ENCODE results near the gene SMTN.
"Not testable (repeated sequence)": the region's sequence is repeated elsewhere in the genome, so short reads cannot be mapped to it uniquely, and the experiment has no call there.

The SMTN gene

DNA sequence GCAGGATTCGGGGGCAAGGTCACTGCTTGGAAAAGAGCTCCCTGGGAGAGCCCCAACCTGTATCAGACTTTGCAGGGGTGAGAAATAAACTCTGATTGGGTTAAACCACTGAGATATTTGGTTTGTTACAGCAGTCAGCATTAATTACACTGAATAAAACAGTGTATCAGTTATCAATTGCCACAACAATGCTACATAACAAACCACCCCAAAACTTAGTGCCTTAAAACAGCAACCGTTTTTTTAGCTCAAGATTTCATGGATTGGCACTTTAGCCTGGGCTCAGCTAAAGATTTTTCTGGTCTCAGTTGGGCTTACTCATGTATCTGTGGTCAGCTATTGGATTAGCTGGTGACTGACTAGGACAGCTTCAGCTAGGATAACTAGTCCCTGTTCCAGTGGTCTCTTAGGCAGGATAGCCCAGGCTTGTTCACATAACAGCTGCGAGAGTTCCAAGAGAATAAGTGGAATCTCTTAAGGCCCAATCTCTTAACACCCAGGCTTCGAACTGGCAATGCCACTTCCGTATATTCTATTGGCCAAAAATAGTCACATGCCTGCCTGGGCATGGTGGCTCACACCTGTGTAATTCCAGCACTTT lies 7.5 kb upstream of the SMTN start:
- DNase-seq, result not testable (repeated sequence)

DNA sequence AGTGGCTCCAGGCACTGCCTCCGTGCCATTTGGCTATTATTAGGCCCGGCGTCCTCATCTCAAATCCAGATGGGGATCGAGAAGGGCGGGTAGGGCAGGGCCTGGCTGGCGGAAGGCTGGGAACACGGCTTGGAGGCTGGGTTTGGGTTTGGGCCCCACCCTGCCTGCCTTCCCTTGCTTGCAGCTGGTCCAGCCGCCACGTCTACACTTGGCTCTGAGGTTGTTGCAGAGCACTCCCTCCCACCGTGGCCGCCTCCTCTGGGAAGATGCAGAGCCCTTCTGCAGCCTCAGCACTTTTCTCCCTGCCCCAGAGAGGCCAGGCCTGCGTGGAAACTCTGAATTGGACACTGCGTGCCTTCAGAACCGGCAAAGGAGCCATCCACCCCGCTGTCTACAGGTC lies 5.2 kb upstream of the SMTN start:
- DNase-seq, result no peak

DNA sequence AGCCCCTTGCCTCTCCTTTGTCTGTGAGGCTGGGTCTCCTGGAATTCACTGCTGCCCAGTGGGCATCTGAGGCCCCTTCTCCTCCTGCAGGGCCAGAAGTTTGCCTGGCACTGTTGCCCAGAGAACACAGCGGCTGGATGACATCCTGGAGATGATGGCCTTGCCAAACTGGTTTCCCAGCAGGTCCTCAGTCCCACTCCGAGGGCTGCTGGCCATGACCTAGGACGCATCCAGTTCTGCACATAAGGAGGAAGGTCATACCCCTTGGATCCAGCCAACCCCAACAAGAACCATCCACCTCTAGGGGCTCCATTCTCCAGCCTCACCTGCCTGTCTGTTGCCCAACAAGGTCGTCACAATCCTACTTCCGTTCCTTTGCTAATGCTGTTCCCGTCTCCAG lies 3.4 kb upstream of the SMTN start:
- no peak for DNase-seq

DNA sequence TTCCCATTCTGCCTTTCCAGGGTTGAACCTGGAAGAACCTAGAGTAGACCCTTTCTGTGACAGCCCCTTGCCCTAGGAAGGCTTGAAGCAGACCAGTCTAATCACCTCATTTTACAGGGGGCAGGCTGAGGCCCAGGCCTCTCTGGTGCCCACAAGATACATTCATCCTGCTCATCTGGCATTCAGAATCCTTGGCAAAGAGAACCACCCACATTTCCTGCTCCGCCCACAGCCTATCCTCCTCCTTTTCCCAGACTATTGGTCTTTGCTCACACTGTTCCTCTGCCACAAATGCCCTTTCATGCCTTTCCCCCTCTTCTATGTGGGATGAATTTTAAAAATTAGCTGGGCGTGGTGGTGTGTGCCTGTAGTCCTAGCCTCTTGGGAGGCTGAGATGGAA lies 2.7 kb upstream of the SMTN start:
- not testable (repeated sequence) for DNase-seq

DNA sequence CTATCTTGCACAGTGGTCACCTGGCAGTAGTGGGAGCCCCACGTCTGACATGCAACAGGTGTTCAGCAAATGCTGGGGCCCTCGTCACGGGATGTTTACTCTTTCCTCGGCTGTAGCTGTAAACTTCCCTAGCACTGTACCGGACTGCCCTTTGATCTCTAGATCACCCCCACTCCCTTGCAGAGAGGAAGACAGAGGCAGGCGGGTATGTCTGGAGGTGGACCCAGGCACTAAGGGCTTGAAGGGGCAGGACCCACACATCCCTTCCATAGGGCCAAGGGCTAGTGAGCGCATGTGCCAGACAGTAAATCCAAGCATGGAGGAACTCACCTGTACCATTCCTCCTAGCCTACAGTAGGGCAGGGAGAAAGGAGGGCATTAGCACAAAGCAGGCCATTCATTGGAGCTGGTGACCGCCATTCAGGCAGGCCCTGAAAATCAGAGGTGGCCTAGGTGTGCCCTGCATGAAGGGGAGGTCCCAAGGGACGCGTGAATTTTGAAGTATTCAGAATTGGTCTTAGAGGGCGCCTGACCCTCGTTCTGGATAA lies 1.9 kb upstream of the SMTN start:
- no peak for DNase-seq

DNA sequence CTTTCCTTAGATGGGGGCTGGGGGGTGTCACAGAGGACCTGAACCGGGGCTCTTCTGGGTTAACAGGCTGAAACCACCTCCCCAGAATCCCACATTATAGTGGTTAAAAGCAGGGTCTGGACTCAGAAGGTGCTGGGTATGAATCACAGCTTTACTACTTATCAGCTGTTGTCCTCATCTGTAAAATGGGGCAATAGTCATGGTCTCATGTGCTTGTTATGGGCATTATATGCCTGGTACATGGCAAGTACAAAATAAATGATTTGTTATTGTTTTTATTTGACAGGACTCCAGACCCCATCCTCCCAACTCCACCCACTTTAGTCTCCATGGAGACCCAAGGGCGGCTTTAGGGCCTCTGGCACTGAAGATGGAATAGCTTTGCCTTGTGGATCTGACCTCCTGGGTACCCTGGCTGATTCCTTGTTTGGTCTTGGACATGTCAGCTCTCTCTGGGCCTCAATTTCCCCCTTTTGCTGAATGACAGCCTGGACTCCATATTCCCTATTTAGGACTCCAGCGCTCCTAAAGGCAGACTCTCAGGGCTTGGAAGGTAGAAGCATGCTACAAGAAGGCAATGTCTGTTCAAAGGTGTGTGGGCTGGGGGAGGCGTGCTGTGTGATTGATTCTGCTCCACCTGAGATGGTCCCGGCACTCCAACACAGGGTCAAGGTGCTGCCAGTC lies 812 bp upstream of the SMTN start:
- no peak for DNase-seq

DNA sequence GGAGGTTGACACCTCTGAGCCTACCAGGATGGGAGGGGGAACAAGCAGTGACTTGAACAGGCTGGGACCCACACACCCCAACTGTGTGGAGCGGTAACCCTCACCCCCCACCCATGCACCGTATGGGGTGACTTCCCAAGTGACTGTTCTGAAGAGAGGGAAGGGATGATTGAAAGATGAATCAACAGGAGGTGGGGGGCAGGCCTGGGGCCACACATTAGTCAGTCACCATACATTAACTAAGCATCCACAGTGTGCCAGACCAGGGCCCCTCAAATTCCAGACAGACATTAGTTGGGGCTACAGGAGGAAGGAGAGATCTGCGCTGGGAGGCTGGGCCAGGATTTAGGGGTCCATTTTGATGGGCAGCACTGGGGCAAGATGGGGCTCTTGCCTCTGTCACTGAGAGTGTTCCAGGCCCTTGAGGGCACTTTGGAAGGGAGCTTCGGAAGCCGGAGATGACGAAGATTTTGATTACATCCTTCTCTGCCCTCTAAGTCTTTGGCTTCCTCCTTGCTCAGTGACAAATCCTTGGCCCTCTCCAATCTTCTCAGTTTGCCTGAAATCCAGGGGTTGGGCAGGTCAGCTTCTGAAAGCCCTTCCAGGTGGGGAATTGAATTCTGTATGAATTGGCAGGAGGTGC lies 966 bp downstream of the SMTN start:
- no peak for DNase-seq

DNA sequence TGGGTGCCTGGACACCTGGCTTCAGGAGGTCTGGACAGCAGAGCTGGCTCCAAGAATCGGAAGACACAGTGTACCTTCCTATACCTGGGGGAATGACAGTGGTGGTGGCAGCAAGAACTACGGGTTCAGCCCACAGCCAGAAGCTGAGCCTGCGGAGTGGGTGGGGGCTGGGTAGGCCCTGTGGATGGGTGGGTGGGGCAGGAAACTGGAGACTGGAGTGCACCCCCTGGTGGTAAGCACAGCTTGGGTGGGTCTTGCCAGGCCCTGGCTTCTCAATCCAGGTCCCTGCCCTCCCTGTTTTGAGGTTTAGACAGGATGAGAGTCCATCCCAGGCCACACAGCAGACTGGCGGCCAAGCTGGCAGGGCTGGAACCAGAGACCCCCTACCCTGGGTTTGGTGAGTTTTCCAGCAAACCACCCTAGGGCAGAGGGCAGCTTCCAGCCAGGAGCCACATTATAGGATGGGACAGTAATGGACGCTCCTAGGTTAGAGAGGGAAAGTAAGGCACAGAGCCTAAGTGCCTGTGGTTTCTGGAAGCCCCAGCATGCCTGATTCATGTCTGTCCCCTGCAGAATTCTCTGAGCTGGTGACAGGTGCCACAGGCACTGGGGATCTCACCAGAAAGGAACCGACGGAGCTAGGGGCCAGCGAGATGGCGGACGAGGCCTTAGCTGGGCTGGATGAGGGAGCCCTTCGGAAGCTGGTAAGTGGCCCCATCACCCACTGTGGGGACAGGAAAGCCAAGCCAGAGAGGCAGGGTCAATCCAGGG lies 1.7 kb downstream of the SMTN start:
- DNase-seq, result no peak

DNA sequence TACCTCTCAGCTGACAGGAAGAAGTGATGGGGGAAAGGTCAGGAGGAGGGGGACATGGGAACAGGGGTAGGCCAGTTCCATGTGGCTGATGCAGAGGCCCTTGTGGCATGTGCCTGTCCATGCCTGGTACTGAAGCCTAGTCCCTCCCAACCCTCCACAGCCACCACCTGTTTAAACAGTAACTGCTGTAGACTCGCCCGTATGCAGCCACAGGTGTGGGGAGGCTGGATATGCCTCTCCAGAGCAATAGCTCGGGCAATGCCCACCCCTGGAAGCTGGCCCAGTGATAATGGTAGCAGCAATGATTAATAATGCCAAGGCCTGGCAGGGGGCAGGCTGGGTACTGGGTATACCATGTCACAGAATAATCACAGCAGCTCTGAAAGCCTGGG lies 2.3 kb downstream of the SMTN start:
- DNase-seq, result no peak

DNA sequence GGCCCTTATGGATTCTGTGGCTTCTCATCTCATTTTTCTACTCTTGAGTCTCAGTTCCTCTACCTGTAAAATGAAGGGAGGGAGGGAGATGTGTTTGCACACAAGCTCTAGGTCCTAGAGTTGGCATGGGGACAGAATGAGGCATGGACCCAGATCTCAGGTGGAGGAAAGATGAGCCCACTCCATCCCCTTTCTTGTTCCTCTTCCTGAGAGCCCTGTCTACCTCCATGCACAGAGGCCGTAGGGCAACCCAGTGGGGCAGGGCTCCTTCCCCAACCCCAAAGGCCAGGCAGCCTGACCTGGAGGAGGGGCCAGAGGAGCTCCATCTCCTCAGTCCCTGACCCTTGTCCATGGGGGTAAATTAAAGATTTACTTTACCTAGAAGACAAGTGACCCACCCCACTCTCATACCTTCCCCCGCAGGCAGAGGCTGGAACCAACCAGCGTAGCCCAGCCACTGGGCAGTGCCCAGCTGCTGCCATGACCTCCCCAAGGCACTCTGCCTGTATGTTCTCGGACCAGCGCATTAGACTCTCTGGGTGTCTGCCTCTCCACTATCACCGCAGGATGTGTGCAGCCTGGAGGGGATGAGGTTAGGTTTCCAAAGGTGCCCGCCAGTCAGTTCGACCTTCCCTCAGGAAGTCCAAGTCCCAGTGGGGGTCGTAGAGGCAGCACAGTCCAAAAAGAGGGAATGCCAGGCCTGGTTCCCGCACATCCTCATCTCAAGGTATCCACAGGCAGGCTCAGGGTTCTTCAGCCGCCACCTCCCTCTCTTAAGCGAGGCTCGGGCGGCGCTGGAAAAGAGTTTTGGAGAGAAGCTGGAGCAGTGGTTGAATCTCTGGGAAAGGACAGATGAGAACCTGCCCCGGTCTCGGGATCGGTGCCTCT lies 3.0 kb downstream of the SMTN start:
- DNase-seq, result no peak

DNA sequence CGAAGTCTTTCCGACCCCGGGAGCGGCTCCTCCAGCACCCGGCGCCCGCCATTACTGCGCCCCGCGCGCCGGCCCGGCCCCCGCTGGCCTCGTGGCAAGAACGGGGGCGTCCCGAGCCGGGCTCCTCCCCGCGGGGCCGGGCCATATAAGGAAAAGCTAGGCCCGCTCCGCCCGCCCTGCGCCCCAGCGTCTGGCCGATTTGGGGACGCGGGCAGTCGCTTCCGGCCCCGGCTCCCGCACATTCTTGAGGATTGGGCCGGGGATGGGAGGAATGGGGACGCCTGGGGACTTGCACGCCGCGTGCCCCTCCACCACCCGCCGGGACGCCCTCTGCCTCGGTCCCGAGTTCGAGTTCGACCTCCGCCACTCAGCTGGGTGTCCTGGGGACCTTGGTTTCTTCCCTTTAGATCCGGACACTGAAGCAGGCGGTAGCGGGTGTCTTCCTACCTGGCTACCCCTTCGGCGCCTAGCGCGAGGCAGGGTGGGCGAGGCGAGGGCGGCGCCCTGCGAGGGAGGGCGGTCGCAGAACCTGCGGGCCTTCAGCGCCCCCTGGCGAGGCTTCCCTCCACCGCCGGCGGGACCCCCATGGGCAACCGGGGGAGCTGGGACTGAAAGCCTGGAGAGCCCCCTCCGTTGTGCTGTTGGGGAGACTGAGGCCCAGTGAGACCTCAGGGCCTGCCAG lies 3.8 kb downstream of the SMTN start:
- DNase-seq, result peak; percentile 79 to 82

DNA sequence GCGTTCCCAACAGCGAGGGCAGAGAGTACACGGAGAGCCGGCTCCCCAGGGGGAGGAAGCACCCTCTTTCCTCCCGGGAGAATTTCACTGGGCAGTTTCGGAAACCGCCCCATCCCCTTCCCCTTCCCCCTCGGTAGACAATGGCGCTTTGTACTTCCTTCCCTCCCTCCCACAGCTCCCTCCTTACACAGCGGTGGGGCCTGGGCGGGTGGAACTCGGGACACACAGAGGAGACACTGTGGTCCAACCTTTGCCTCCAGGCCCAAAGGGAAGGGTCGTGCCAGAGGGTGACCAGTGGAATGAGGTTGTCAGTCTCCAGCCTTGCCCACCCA lies 4.3 kb downstream of the SMTN start:
- DNase-seq, result peak; percentile 79 to 82

DNA sequence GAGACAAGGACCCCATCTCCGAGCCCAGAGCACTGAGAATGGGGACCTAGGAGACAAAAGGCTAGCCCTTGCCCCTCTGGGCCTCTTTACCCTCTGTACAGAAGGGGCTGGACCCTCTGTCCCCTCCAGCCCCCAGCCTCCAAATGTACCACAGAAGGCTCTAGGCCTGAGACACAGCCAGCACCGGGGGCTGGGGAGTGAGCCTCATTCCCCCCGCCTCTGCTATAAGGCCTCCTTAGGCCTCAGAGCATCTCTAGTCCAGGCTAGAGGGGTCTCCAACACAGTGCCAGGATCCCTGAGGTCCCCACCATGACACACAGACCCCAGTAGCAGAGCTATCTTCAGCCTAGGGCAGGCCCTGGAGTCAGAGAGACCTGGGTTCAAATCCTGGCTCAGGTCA lies 4.8 kb downstream of the SMTN start:
- DNase-seq, result no peak

DNA sequence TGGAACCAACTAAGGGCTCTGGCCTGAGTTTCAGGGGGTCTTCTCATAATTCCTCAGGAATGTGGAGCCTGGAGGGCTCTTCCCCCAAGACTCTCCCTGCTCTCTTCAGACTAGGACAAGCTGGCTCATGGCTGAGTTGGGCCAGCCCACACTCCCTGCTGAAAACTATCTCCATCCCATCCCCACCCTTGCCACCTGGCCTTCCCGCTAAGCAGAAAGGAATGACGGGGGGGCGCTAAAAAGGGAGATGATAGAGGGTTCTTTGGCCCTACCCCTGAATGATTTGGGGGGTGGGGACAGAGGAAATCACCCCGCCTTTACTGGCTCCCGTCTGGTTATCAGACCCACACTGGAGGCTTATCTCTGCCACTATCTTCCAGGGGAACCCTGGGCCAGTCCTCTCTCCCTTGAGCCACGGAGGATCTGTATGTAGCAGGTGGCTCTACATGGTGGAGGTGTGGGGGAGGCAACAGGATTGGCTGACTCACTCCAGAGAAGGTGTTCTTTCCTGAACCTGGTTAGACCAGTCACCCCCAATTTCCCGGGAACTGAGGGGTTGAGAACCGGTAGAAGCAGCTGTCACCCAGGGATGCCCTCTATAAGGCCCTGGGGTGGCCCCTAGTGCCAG lies 5.7 kb downstream of the SMTN start:
- DNase-seq, result no peak

DNA sequence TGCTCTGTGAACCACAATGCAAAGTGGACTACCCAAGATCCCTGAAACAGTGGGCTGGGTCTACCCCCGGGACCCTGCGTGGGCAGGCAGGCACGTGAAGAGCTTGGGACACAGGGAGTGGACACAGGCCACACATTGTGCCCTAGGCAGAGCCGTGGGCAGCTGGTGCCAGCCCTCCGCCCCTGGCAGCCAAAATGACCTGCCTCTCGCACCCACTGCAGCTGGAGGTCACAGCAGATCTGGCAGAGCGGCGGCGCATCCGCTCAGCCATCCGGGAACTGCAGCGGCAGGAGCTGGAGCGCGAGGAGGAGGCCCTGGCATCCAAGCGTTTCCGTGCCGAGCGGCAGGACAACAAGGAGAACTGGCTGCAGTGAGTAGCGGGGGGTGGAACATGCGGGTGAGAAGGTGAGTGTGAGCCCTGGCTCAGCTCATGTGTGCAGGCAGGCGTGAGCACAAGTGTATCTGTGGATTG lies 6.7 kb downstream of the SMTN start:
- DNase-seq, result no peak

DNA sequence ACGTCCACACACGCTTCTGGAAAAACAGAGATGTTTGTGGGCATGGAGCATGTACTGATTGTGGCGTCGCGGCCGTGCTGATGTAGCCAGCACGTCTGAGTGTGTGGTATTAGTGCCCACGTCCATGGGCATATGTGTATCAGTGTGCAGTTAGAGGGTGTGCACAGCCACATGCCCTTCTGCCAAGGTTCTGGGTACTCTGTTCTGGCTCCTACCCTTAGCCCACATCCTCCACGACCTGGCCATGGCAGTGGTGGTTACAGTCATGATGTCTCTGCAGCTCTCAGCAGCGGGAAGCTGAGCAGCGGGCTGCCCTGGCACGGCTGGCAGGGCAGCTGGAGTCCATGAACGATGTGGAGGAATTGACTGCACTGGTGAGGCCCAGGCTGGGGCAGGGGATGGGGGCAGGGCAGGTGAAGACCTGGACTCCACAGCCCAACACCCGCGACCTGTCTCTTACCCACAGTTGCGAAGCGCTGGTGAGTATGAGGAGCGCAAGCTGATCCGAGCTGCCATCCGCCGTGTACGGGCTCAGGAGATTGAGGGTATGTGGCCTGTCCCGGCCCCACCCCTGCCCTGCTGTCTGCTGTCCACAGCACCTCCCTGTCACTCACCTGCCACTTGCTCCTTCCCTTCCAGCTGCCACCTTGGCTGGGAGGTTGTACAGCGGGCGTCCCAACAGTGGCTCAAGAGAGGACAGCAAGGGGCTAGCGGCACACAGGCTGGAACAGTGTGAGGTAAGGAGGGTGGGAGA lies 7.3 kb downstream of the SMTN start:
- no peak for DNase-seq

DNA sequence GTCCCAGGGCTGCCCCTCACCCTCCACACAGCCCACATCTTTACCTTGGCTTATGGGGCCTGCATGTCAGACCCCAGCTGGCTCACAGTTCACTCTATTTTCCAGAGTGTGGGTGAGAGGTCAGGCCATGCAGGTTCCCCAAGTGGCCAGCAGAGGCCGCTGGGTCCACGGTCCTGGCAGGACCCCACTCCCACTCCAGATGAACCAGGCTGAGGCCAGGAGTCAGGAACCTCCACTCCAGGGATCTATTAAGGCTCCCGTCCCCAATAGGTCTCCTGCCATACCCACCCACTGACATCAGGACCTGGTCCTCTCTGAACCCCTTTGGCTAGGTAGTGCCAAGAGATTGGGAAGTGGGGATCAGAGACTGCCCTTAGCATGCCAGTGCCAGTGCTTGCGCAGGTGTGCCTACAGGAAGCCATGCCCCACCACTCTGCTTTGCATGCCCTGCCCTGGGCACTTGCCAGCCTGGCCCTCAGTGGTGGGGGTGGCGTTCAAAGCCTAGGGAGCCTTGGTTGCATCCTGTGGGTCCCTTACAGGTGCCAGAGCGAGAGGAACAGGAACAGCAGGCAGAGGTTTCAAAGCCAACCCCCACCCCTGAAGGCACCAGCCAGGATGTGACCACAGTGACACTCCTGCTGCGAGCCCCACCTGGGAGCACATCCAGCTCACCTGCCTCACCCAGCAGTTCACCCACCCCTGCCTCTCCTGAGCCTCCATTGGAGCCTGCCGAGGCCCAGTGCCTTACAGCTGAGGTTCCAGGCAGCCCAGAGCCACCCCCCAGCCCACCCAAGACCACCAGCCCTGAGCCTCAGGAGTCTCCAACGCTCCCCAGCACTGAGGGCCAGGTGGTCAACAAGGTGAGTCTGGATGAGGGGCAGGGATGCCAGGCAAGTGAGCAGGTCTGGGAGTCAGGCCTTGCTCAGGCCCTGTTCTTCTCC lies 8.3 kb downstream of the SMTN start:
- peak in 1 of 2 donors; percentile 33 for DNase-seq

DNA sequence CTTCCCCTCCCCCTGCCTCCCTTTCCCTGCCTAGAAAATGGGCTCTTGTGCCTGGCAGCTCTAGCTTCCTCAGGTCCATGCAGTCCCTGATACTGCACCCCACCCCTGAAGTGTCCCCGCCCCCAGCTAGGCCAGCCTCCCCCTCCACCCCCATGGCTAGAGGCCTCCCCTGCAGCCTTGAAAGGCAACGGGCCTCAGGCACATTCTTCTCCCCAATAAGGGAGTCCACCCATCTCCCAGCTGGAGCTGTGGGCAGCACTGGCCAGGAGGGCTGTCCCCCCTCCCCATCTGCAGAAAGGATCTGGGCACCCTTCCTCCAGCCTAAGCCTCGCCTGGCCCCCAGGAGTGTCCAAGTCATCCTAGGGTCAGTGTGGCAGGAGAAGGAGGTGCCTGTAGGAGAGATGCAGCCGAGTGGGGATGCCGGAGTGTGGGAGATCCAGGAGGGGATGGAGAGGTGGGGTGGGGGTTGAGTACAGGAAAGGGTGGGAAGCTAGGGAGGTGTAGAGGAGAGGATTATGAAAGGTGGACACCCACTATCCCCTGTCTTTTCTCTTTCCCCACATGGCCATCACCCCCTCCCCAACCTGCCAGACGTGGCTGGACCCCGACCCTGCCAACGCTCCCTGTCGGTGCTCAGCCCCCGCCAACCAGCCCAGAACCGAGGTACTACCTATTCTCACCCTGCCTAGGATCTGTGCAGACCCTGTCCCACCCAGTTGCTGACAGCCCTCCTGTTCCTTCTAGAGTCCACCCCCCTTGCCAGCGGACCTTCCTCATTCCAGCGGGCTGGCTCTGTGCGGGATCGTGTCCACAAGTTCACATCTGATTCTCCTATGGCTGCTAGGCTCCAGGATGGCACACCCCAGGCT lies 9.3 kb downstream of the SMTN start:
- DNase-seq, result no peak

All from hippocampal formation (tissue), 2 donors.